BJ (cell line): ENCODE measurements around the gene TOM1. TPM values are rescaled to one million over a fixed set of nuclear protein-coding genes. Genes with fewer than 3 reads are reported as not detected.

ENCODE experiments used
- CTCF ChIA-PET: fragments of 350-600 bp; formaldehyde crosslinking; extraction: SDS; loops from one replicate; lab custom pipeline; 2021; ENCODE audit warnings: antibody characterized with exemption, inconsistent platforms; lab: Yijun Ruan, JAX
- POLR2A ChIA-PET: fragments of 300-600 bp; sonication (Branson Sonifier 250); formaldehyde crosslinking; extraction: SDS; loops from one replicate; lab custom pipeline; 2021; ENCODE audit warnings: antibody characterized with exemption; lab: Charles Lee
- DNase-seq: peaks from one replicate; pipeline ENCODE4 v3.0.0-alpha.2; 2011; ENCODE audit warnings: low read depth
- H3K27me3 ChIP-seq: 2 replicates; pipeline ENCODE4 v1.6.0; 2011; ENCODE audit warnings: low read length; ENCODE audit not compliant: control insufficient read depth, insufficient read depth
- H3K36me3 ChIP-seq: 2 replicates; pipeline ENCODE4 v1.5.1; 2011; ENCODE audit warnings: low read length; ENCODE audit not compliant: control insufficient read depth, insufficient read depth
- H3K4me3 ChIP-seq: 2 replicates; pipeline ENCODE4 v1.5.1; 2011; ENCODE audit warnings: low read depth, mild to moderate bottlenecking, control low read depth, low read length
- polyA minus RNA-seq: library from RNA; depleted of rRNA, polyadenylated mRNA; stranded (reverse); fragments of >200 nt; gene quantifications from 2 replicates; pipeline ENCODE4 v1.2.3, GENCODE V29; 2011; rRNA and poly(A)+ RNA removed
- polyA plus RNA-seq: library from polyadenylated mRNA; depleted of rRNA; stranded (reverse); fragments of >200 nt; gene quantifications from 2 replicates; pipeline ENCODE4 v1.2.3, GENCODE V29; 2011; rRNA removed
- TF ChIP-seq, protein P1 (sequence below): IDR thresholded peaks from 2 replicates; pipeline ENCODE4 v1.5.1; 2011; ENCODE audit warnings: low read depth, mild to moderate bottlenecking, control low read depth, inconsistent platforms, low read length, moderate library complexity; ENCODE audit not compliant: insufficient read depth

Gene TOM1
- polyA plus RNA-seq (63.7 and 124 TPM in 2 replicates), polyA minus RNA-seq (86.5 and 133 TPM in 2 replicates)

- POLR2A ChIA-PET, result interaction anchor here (0.6 to 0.9 kb wide), 2 partner anchors 10 to 1897 kb away, joined by 3 to 4 read pairs; no protein-coding TSS in a partner anchor
- DNase-seq, result peak; percentile 81
- no peaks in the 10 kb centered on the region for H3K27me3 ChIP-seq
- peaks cover 2% of the 10 kb centered on the region; the same call in 1 of the 2 replicates for H3K36me3 ChIP-seq
- TF ChIP-seq, protein P1, sequence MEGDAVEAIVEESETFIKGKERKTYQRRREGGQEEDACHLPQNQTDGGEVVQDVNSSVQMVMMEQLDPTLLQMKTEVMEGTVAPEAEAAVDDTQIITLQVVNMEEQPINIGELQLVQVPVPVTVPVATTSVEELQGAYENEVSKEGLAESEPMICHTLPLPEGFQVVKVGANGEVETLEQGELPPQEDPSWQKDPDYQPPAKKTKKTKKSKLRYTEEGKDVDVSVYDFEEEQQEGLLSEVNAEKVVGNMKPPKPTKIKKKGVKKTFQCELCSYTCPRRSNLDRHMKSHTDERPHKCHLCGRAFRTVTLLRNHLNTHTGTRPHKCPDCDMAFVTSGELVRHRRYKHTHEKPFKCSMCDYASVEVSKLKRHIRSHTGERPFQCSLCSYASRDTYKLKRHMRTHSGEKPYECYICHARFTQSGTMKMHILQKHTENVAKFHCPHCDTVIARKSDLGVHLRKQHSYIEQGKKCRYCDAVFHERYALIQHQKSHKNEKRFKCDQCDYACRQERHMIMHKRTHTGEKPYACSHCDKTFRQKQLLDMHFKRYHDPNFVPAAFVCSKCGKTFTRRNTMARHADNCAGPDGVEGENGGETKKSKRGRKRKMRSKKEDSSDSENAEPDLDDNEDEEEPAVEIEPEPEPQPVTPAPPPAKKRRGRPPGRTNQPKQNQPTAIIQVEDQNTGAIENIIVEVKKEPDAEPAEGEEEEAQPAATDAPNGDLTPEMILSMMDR, result no peak
- peak within 1 kb of the TSS; percentile 66 for H3K4me3 ChIP-seq
- CTCF ChIA-PET, result no interaction called here
Measured at GRCh38 chr22:35299673-35300499, at the start of gene TOM1. TSS of gene TOM1 (plus strand) at chr22:35299894. CDS start at chr22:35299929, 35 bp downstream.

DNA sequence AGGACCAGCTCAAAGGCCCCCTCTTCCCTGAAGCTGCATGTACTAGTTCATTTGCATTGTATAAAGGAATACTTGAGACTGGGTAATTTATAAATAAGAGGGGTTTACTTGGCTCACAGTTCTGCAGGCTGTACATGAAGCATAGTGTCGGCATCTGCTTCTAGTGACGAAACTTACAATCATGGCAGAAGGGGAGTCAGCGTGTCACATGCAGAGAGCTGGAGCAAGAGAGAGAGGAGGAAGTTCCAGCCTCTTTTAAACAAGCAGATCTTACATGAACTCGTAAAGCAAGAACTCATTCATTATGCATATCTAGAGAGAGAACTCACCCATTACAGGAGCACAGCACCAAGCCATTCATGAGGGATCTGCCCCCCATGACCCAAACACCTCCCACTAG lies 49.5 kb upstream of the TOM1 start:
- DNase-seq, result no peak
- H3K27me3 ChIP-seq, result peaks cover 4% of the 10 kb centered on the region; the same call in 1 of the 2 replicates
- TF ChIP-seq, protein P1, result no peak
- no peak overlapping the region for H3K4me3 ChIP-seq
- CTCF ChIA-PET, result interaction anchor here (0.9 kb wide), 2 partner anchors 9 to 19 kb away, joined by 3 to 4 read pairs; no protein-coding TSS in a partner anchor
- POLR2A ChIA-PET, result no interaction called here
- no peaks in the 10 kb centered on the region for H3K36me3 ChIP-seq

DNA sequence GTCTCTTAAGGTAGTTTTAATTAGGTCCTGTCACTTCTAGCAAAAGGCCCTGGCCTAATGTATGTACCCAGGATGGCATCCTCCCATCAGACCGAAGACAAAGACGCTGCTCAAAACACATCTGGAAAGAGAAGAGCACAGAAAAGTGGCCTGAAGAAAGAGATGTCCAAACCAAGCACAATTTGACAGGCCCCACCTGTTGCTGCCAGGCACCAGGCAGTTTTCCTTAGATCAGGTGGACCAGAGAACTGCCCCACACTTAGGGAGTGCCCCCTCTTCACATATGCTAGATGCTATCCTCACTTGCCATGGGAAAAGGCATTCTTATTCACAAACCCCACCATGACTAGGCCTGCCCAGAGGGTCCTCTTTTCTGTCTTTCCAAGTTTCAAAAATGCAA lies 45.7 kb upstream of the TOM1 start:
- CTCF ChIA-PET, result no interaction called here
- H3K36me3 ChIP-seq, result no peaks in the 10 kb centered on the region
- no peak overlapping the region for H3K4me3 ChIP-seq
- no peak for DNase-seq
- peaks cover 2% of the 10 kb centered on the region; the same call in 1 of the 2 replicates for H3K27me3 ChIP-seq
- TF ChIP-seq, protein P1, result no peak
- POLR2A ChIA-PET, result no interaction called here

DNA sequence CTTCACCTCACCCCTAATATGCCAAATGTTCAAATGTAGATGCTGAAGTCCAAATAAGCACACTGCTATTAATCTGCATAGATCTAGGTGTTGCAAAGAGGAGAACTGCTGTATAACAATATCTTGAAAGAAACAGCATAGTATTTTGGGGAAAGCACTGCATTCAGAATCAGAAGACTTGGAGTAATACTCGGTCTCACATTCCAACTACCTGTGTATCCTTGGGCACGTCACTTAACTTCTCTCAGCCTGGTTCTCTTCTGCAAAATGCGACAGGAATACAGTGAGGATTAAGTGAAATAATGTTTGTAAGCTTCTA lies 42.7 kb upstream of the TOM1 start:
- Histone ChIP-seq H3K36me3 (no peaks in the 10 kb centered on the region), H3K27me3 (no peaks in the 10 kb centered on the region), H3K4me3 (peak overlapping the region; percentile 71)
- ChIA-PET CTCF (interaction anchor here (0.7 to 1.4 kb wide), 3 partner anchors 15 to 108 kb away, joined by 3 to 5 read pairs (median 4); no protein-coding TSS in a partner anchor), POLR2A (no interaction called here)
- no peak for DNase-seq
- TF ChIP-seq, protein P1, result no peak
